Upper lobe of right lung (tissue), 1 donor: ENCODE measurements around the gene CTBP2. TPM values are rescaled to one million over a fixed set of nuclear protein-coding genes. Genes with fewer than 3 reads are reported as not detected.

Source experiments
- ATAC-seq: fragments of 200-7000 bp; cut with Tn5 transposase; one replicate; pipeline ENCODE4 v1.9.1; 2020; ENCODE audit warnings: mild to moderate bottlenecking, moderate library complexity
- DNase-seq: peaks from one replicate; pipeline ENCODE4 v3.0.0-alpha.2; 2020
- H3K27ac ChIP-seq: fragments of 200-600 bp; one replicate; pipeline ENCODE4 v1.8.0; 2022
- H3K27me3 ChIP-seq: fragments of 200-600 bp; one replicate; pipeline ENCODE4 v1.8.0; 2022; ENCODE audit warnings: mild to moderate bottlenecking
- H3K36me3 ChIP-seq: fragments of 200-600 bp; one replicate; pipeline ENCODE4 v1.8.0; 2022
- H3K4me1 ChIP-seq: fragments of 200-600 bp; one replicate; pipeline ENCODE4 v1.8.0; 2022
- H3K4me3 ChIP-seq: fragments of 200-600 bp; one replicate; pipeline ENCODE4 v1.8.0; 2022; ENCODE audit warnings: mild to moderate bottlenecking
- H3K9me3 ChIP-seq: fragments of 200-600 bp; one replicate; pipeline ENCODE4 v1.8.0; 2022
- intact Hi-C: fragments of 100-400 bp; cut with DNase I; formaldehyde crosslinking; loops from one replicate; pipeline ENCODE4 v1.11.0; 2022
- microRNA-seq: library from miRNA; unstranded; fragments of <30 nt; microRNA quantifications from one replicate; pipeline ENCODE4 v1.2.0, GENCODE V29; 2020; ENCODE audit warnings: borderline microRNAs expressed
- total RNA-seq: library from RNA; stranded (reverse); fragmentation: NEBNext Ultra II Directional; extraction: Animal tissue kit (Norgen Biotek cat#: 25700); gene quantifications from one replicate; pipeline ENCODE4 v1.2.1, GENCODE V29; 2021
- TF ChIP-seq, protein P1 (sequence below): fragments of 200-600 bp; IDR thresholded peaks from one replicate; pipeline ENCODE4 v1.8.0; 2022; ENCODE audit warnings: antibody characterized with exemption
- donor health status: DM: no; HTN: yes; CAD: no; lungs with severe emphysema.

CTBP2 gene
- total RNA-seq, 1 donor from 2014 or later: 66.7 TPM

DNA sequence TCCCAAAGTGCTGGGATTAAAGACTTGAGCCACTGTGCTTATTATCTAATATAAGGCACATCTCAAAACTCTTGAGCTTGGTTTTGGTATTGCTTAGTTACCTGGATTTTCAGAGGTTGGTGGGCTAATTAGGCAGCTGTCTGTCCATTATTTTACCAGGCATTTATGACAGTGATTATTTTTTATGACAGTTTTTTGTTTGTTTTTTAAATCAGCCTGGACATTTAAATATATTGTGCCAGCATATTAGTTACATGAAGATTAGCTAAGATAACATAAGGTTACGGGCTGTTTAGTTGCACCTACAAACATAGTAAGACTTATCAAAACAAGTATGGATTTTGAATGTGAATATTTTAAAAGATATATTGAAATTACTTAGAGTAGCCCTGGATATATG is 221.1 kb downstream of the CTBP2 start:
- H3K36me3 ChIP-seq: no peaks in the 10 kb centered on the region
- ATAC-seq (no peak), DNase-seq (no peak)
- peaks cover 23% of the 10 kb centered on the region for H3K4me1 ChIP-seq
- H3K4me3 ChIP-seq: no peak overlapping the region
- intact Hi-C loops: no loop called here
- no peak overlapping the region for H3K27ac ChIP-seq
- TF ChIP-seq, protein P1, sequence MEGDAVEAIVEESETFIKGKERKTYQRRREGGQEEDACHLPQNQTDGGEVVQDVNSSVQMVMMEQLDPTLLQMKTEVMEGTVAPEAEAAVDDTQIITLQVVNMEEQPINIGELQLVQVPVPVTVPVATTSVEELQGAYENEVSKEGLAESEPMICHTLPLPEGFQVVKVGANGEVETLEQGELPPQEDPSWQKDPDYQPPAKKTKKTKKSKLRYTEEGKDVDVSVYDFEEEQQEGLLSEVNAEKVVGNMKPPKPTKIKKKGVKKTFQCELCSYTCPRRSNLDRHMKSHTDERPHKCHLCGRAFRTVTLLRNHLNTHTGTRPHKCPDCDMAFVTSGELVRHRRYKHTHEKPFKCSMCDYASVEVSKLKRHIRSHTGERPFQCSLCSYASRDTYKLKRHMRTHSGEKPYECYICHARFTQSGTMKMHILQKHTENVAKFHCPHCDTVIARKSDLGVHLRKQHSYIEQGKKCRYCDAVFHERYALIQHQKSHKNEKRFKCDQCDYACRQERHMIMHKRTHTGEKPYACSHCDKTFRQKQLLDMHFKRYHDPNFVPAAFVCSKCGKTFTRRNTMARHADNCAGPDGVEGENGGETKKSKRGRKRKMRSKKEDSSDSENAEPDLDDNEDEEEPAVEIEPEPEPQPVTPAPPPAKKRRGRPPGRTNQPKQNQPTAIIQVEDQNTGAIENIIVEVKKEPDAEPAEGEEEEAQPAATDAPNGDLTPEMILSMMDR: no peak
- H3K27me3 ChIP-seq: no peaks in the 10 kb centered on the region
- no peaks in the 10 kb centered on the region for H3K9me3 ChIP-seq

DNA sequence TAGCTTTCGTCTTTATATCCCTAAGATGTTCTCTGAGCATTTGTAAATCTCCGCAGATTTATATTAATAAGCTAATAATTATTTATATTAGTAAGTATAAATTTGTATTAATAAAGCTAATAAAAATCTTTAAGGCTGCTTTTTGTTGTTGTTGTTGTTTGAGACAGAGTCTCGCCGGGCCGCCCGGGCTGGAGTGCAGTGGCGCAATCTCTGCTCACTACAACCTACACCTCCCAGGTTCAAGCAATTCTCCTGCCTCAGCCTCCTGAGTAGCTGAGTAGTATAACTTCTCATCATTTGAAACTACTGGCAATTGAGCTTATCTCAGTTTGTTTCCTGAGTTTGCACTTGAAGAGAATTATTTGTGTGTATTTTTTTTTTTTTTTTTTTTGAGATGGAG is 223.6 kb downstream of the CTBP2 start:
- Histone ChIP-seq H3K4me1 (no peaks in the 10 kb centered on the region), H3K27ac (no peak overlapping the region)
- no peak for DNase-seq

DNA sequence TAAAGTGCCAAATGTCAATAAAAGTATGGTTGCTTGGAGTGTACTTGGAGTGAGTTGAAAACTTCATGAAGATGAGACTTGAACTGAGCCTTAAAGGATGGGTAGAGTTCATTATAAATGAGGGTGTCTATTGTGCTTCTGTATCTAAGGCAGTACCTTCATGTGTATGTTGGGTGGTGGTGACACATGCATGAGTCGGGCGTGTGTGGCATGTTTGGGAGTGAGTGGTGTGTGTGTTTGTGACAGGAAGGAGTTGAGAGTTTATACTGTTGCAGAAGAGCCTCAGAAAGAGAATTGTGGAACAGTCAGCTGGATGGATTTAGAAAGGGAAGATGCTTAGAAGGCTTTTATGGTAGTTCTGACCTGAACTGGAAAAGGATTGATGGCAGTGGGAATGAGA is 224.4 kb downstream of the CTBP2 start:
- no peaks in the 10 kb centered on the region for H3K27me3 ChIP-seq
- no peak overlapping the region for H3K4me3 ChIP-seq
- no peaks in the 10 kb centered on the region for H3K9me3 ChIP-seq
- TF ChIP-seq, protein P1: no peak
- no peaks in the 10 kb centered on the region for H3K36me3 ChIP-seq
- no peak overlapping the region for H3K27ac ChIP-seq
- intact Hi-C loops: no loop called here
- H3K4me1 ChIP-seq: no peaks in the 10 kb centered on the region
- ATAC-seq: no peak
- DNase-seq: no peak

More for the DNA sequence above, 223.6 kb downstream of the CTBP2 start:
- no peaks in the 10 kb centered on the region for H3K27me3 ChIP-seq
- no peak overlapping the region for H3K4me3 ChIP-seq
- no peaks in the 10 kb centered on the region for H3K36me3 ChIP-seq
- TF ChIP-seq, protein P1: no peak
- intact Hi-C loops: no loop called here
- H3K9me3 ChIP-seq: no peaks in the 10 kb centered on the region
- ATAC-seq: no peak

Small RNAs within 50 kb of the gene (microRNA-seq; reads per million reads assigned to microRNA genes)
- not detected for gene MIR4296

Other genes with a start within 250 kb of the CTBP2 start
- 20.5 TPM for gene ZRANB1, start 218.4 kb downstream of the CTBP2 start, total RNA-seq